CD4-positive, alpha-beta T cell (primary cell): ENCODE results near the gene PHF12. TPM values are rescaled to one million over a fixed set of nuclear protein-coding genes. Genes with fewer than 3 reads are reported as not detected.

Experiments
- ATAC-seq: fragments of 200-7000 bp; cut with Tn5 transposase; one replicate; pipeline ENCODE4 v1.10.0; 2022; ENCODE audit warnings: mild to moderate bottlenecking; ENCODE audit not compliant: poor library complexity
- CTCF ChIA-PET: fragments of 350-600 bp; sonication (Branson Sonifier 250); formaldehyde crosslinking; loops from one replicate; lab custom pipeline; 2021; ENCODE audit warnings: antibody characterized with exemption, inconsistent platforms; lab: Charles Lee
- POLR2A ChIA-PET: fragments of 350-600 bp; sonication (Branson Sonifier 250); formaldehyde crosslinking; loops from one replicate; lab custom pipeline; 2021; ENCODE audit warnings: antibody characterized with exemption, inconsistent platforms; lab: Charles Lee
- DNase-seq, 14 experiments: peaks; one replicate each; pipeline ENCODE4 v3.0.0-alpha.2; 2013 to 2020; ENCODE audit warnings: mixed read lengths in 2 of 14
- H3K27ac ChIP-seq, 2 donors: one replicate each; pipeline versions ENCODE4 v1.5.1 to v1.7.0; 2013; ENCODE audit warnings: low read length in 2 of 2, low read depth in 1 of 2, mild to moderate bottlenecking in 1 of 2
- H3K27me3 ChIP-seq, 2 experiments: 1 replicate in 1 of 2; 2 replicates in 1 of 2; pipeline versions ENCODE4 v1.6.1 to v1.7.0; 2013; ENCODE audit warnings: low read length in 2 of 2, control low read depth in 1 of 2, mild to moderate bottlenecking in 1 of 2, moderate library complexity in 1 of 2; ENCODE audit not compliant: insufficient read depth in 2 of 2, control insufficient read depth in 1 of 2
- H3K36me3 ChIP-seq: one replicate; pipeline ENCODE4 v1.6.1; 2013; ENCODE audit warnings: low read length, control low read depth; ENCODE audit not compliant: insufficient read depth
- H3K4me1 ChIP-seq: one replicate; pipeline ENCODE4 v1.6.1; 2013; ENCODE audit warnings: low read length, control low read depth; ENCODE audit not compliant: insufficient read depth
- H3K4me3 ChIP-seq: one replicate; pipeline ENCODE4 v1.5.1; 2013; ENCODE audit warnings: mild to moderate bottlenecking, low read length, moderate library complexity
- H3K9me3 ChIP-seq, 2 experiments: 1 replicate in 1 of 2; 2 replicates in 1 of 2; pipeline versions ENCODE4 v1.6.1 to v1.7.0; 2013; ENCODE audit warnings: low read length in 2 of 2, mild to moderate bottlenecking in 2 of 2, control low read depth in 1 of 2, moderate library complexity in 1 of 2; ENCODE audit not compliant: control insufficient read depth in 1 of 2, insufficient read depth in 1 of 2
- H3K27ac Mint-ChIP-seq: one replicate; pipeline ENCODE4 v1.8.0; 2020; ENCODE audit warnings: mixed read lengths
- H3K27me3 Mint-ChIP-seq: one replicate; pipeline ENCODE4 v1.8.0; 2021; ENCODE audit warnings: mixed read lengths
- H3K36me3 Mint-ChIP-seq: one replicate; pipeline ENCODE4 v1.8.0; 2021; ENCODE audit warnings: low read depth, mixed read lengths
- H3K4me1 Mint-ChIP-seq: one replicate; pipeline ENCODE4 v1.8.0; 2021; ENCODE audit warnings: low read depth, mixed read lengths
- H3K4me3 Mint-ChIP-seq: one replicate; pipeline ENCODE4 v1.8.0; 2020; ENCODE audit warnings: mild to moderate bottlenecking, mixed read lengths
- H3K9me3 Mint-ChIP-seq: one replicate; pipeline ENCODE4 v1.8.0; 2020; ENCODE audit warnings: mixed read lengths
- CTCF ChIP-seq: fragments of 200-600 bp; IDR thresholded peaks from one replicate; pipeline ENCODE4 v1.8.0; 2022; ENCODE audit warnings: antibody characterized with exemption, mild to moderate bottlenecking
- intact Hi-C, 2 experiments: fragments of 100-400 bp; cut with DNase I in 1 of 2; cut with micrococcal nuclease in 1 of 2; formaldehyde crosslinking; loops; one replicate each; pipeline versions ENCODE4 v1.15.1 to v1.9.0; 2023 to 2025; cut with DNase I, micrococcal nuclease
- total RNA-seq, 174 experiments: library from RNA in 2 of 174; stranded (reverse) in 2 of 174; gene quantifications; one replicate each; pipeline ENCODE4 v1.2.3 and lab custom pipeline; 2021 to 2026

The PHF12 gene
- total RNA-seq, 2 experiments from 2014 or later: 232 to 247 TPM

GRCh38 chr17:28949185-28950016, 1.9 kb downstream of the PHF12 start:
- POLR2A ChIA-PET: interaction anchor here (0.5 to 10.3 kb wide), 28 partner anchors 10 to 1848 kb away, joined by 3 to 150 read pairs (median 5); partner anchors contain the start of genes BLTP2, DHRS13, ERAL1 and FAM222B
- H3K4me3 ChIP-seq: peak overlapping the region; percentile 90
- H3K9me3 Mint-ChIP-seq: no peaks in the 10 kb centered on the region
- peak; percentile 19 to 72 (median 44) for DNase-seq
- H3K27me3 Mint-ChIP-seq: no peaks in the 10 kb centered on the region
- intact Hi-C loops: loop anchor here (1.0 to 10.0 kb wide), 12 partner anchors 23 to 635 kb away; partner anchors contain the start of genes ALDOC (in 1 of the 2), BLTP2 (in 1 of the 2), ERAL1 (in 1 of the 2) and FAM222B (in 1 of the 2)
- peaks cover 40% of the 10 kb centered on the region for H3K4me1 Mint-ChIP-seq
- H3K27ac Mint-ChIP-seq: peak overlapping the region; percentile 97
- H3K36me3 ChIP-seq: peaks cover 6% of the 10 kb centered on the region
- peak overlapping the region; percentile 96 for H3K4me3 Mint-ChIP-seq
- no peaks in the 10 kb centered on the region for H3K27me3 ChIP-seq
- no peak for ATAC-seq
- peaks cover 51% of the 10 kb centered on the region for H3K36me3 Mint-ChIP-seq
- H3K27ac ChIP-seq: peak overlapping the region; percentile 77 to 90
- no peak for TF ChIP-seq CTCF
- no peaks in the 10 kb centered on the region for H3K9me3 ChIP-seq
- CTCF ChIA-PET: interaction anchor here (0.7 to 5.7 kb wide), 13 partner anchors 10 to 222 kb away, joined by 3 to 56 read pairs (median 4); partner anchors contain the start of genes DHRS13, NEK8 and TLCD1
- H3K4me1 ChIP-seq: peaks cover 63% of the 10 kb centered on the region

- H3K4me3 Mint-ChIP-seq: peak overlapping the region; percentile 96
- intact Hi-C loops: loop anchor here (1.0 to 5.0 kb wide), 3 partner anchors 23 to 107 kb away; partner anchors contain the start of gene FAM222B (in 1 of the 2)
- no peak for ATAC-seq
Observed at GRCh38 chr17:28948873-28949184, 2.5 kb downstream of the PHF12 start.

More at GRCh38 chr17:28948873-28949184, 2.5 kb downstream of the PHF12 start:
- Mint-ChIP-seq H3K4me1 (peaks cover 46% of the 10 kb centered on the region), H3K9me3 (no peaks in the 10 kb centered on the region), H3K27ac (peak overlapping the region; percentile 97), H3K27me3 (no peaks in the 10 kb centered on the region), H3K36me3 (peaks cover 57% of the 10 kb centered on the region)
- peak overlapping the region; percentile 90 for H3K4me3 ChIP-seq
- no peak for DNase-seq
- H3K36me3 ChIP-seq: peaks cover 12% of the 10 kb centered on the region
- H3K9me3 ChIP-seq: no peaks in the 10 kb centered on the region
- ChIA-PET POLR2A (interaction anchor here (0.6 to 10.3 kb wide), 14 partner anchors 9 to 435 kb away, joined by 3 to 150 read pairs (median 8); partner anchors contain the start of genes DHRS13, FLOT2, NEK8 and NUFIP2), CTCF (interaction anchor here (0.7 to 5.7 kb wide), 8 partner anchors 15 to 221 kb away, joined by 3 to 56 read pairs (median 8); partner anchors contain the start of genes DHRS13, NEK8 and TLCD1)
- no peak for TF ChIP-seq CTCF
- peaks cover 62% of the 10 kb centered on the region for H3K4me1 ChIP-seq
- no peaks in the 10 kb centered on the region for H3K27me3 ChIP-seq
- H3K27ac ChIP-seq: peak overlapping the region; percentile 77 to 90
